Smooth muscle cell (in vitro differentiated cells): ENCODE results near the gene INHBA. TPM values are rescaled to one million over a fixed set of nuclear protein-coding genes. Genes with fewer than 3 reads are reported as not detected.

Experiments
- DNase-seq: peaks from one replicate; lab custom pipeline; 2025; ENCODE audit not compliant: unreplicated experiment; lab: John Stamatoyannopoulos, UW
- H2AFZ ChIP-seq: fragments of 200-600 bp; sonication (generic); 2 replicates; pipeline ENCODE4 v1.6.0; 2016; ENCODE audit warnings: antibody characterized with exemption, low read depth, mild to moderate bottlenecking
- H3F3A ChIP-seq: fragments of 200-600 bp; sonication (generic); 2 replicates; pipeline ENCODE4 v1.6.0; 2017; ENCODE audit warnings: antibody characterized with exemption, low read depth
- H3K27ac ChIP-seq: fragments of 200-600 bp; sonication (generic); 2 replicates; pipeline ENCODE4 v1.5.1; 2016; ENCODE audit warnings: low read depth, mild to moderate bottlenecking
- H3K27me3 ChIP-seq: fragments of 200-600 bp; sonication (generic); 2 replicates; pipeline ENCODE4 v1.6.1; 2016; ENCODE audit warnings: low read depth, mild to moderate bottlenecking
- H3K36me3 ChIP-seq: fragments of 200-600 bp; sonication (generic); 2 replicates; pipeline ENCODE4 v1.5.1; 2016; ENCODE audit warnings: low read depth
- H3K4me1 ChIP-seq: fragments of 200-600 bp; sonication (generic); 2 replicates; pipeline ENCODE4 v1.5.1; 2016; ENCODE audit warnings: low read depth
- H3K4me2 ChIP-seq: fragments of 200-600 bp; sonication (generic); 2 replicates; pipeline ENCODE4 v1.6.0; 2016; ENCODE audit warnings: mild to moderate bottlenecking
- H3K4me3 ChIP-seq: fragments of 200-600 bp; sonication (generic); 2 replicates; pipeline ENCODE4 v1.5.1; 2016; ENCODE audit warnings: mild to moderate bottlenecking
- H3K79me2 ChIP-seq: fragments of 200-600 bp; sonication (generic); 2 replicates; pipeline ENCODE4 v1.6.0; 2016; ENCODE audit warnings: low read depth, mild to moderate bottlenecking
- H3K9ac ChIP-seq: fragments of 200-600 bp; sonication (generic); 2 replicates; pipeline ENCODE4 v1.6.0; 2016; ENCODE audit warnings: low read depth
- H3K9me3 ChIP-seq: fragments of 200-600 bp; sonication (generic); replicated peaks from 2 replicates; pipeline ENCODE4 v1.5.1; 2016; ENCODE audit warnings: low read depth
- H4K20me1 ChIP-seq: fragments of 200-600 bp; sonication (generic); 2 replicates; pipeline ENCODE4 v1.6.0; 2016; ENCODE audit warnings: low read depth
- WGBS: methylation state at CpG from one replicate; pipeline ENCODE4 v1.1.7; 2016; ENCODE audit warnings: low lambda C conversion rate; 5-methylcytosine and 5-hydroxymethylcytosine counted together
- polyA plus RNA-seq: library from polyadenylated mRNA; unstranded; fragments of >200 nt; fragmentation: Nextera tagmentation; extraction: Ambion mirVana; gene quantifications from 2 replicates; pipeline ENCODE4 v1.2.1, GENCODE V29; 2016
- total RNA-seq: library from RNA; depleted of rRNA; stranded (reverse); fragments of >200 nt; gene quantifications from 2 replicates; pipeline ENCODE4 v1.2.3, GENCODE V29; 2014
- TF ChIP-seq, protein P1 (sequence below): fragments of 200-600 bp; sonication (generic); IDR thresholded peaks from 2 replicates; pipeline ENCODE4 v1.5.1; 2017; ENCODE audit warnings: borderline replicate concordance, mild to moderate bottlenecking, antibody characterized with exemption; ENCODE audit not compliant: insufficient read depth, poor library complexity, severe bottlenecking

The INHBA gene
- total and polyA plus RNA-seq, 2 experiments from 2014 or later = 257 to 326 TPM

- H3F3A ChIP-seq = no peaks in the 10 kb centered on the region
- no peak overlapping the region for H3K27ac ChIP-seq
- no peaks in the 10 kb centered on the region for H3K36me3 ChIP-seq
- H3K4me3 ChIP-seq = no peak overlapping the region
- H3K27me3 ChIP-seq = no peaks in the 10 kb centered on the region
- H3K9me3 ChIP-seq = no peaks in the 10 kb centered on the region
- H3K9ac ChIP-seq = no peak overlapping the region
- DNase-seq = no peak
- TF ChIP-seq, protein P1, sequence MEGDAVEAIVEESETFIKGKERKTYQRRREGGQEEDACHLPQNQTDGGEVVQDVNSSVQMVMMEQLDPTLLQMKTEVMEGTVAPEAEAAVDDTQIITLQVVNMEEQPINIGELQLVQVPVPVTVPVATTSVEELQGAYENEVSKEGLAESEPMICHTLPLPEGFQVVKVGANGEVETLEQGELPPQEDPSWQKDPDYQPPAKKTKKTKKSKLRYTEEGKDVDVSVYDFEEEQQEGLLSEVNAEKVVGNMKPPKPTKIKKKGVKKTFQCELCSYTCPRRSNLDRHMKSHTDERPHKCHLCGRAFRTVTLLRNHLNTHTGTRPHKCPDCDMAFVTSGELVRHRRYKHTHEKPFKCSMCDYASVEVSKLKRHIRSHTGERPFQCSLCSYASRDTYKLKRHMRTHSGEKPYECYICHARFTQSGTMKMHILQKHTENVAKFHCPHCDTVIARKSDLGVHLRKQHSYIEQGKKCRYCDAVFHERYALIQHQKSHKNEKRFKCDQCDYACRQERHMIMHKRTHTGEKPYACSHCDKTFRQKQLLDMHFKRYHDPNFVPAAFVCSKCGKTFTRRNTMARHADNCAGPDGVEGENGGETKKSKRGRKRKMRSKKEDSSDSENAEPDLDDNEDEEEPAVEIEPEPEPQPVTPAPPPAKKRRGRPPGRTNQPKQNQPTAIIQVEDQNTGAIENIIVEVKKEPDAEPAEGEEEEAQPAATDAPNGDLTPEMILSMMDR = no peak
- H3K79me2 ChIP-seq = no peaks in the 10 kb centered on the region
- H4K20me1 ChIP-seq = no peaks in the 10 kb centered on the region
- WGBS = 77% methylated on average over 2 of the region's 2 CpGs
- no peak overlapping the region for H3K4me2 ChIP-seq
- H2AFZ ChIP-seq = no peak overlapping the region
- H3K4me1 ChIP-seq = no peaks in the 10 kb centered on the region
Measured at GRCh38 chr7:41655426-41655825, 47.5 kb downstream of the INHBA start.

GRCh38 chr7:41652267-41652666 is 50.6 kb downstream of the INHBA start:
- TF ChIP-seq, protein P1 = no peak
- Histone ChIP-seq H3K9ac (no peak overlapping the region), H3K4me3 (no peak overlapping the region), H3K4me2 (no peak overlapping the region), H2AFZ (no peak overlapping the region), H3F3A (no peaks in the 10 kb centered on the region), H3K4me1 (no peaks in the 10 kb centered on the region), H3K9me3 (no peaks in the 10 kb centered on the region), H3K27me3 (no peaks in the 10 kb centered on the region), H3K27ac (no peak overlapping the region), H3K79me2 (no peaks in the 10 kb centered on the region), H3K36me3 (no peaks in the 10 kb centered on the region), H4K20me1 (no peaks in the 10 kb centered on the region)
- DNase-seq = no peak
- WGBS = 27% methylated on average over 1 of the region's 1 CpG

- Histone ChIP-seq H3F3A (no peaks in the 10 kb centered on the region), H4K20me1 (no peaks in the 10 kb centered on the region), H3K79me2 (no peaks in the 10 kb centered on the region), H3K4me2 (no peak overlapping the region), H3K4me1 (no peaks in the 10 kb centered on the region), H3K4me3 (no peak overlapping the region), H3K27ac (no peak overlapping the region), H3K36me3 (no peaks in the 10 kb centered on the region), H3K27me3 (no peaks in the 10 kb centered on the region), H3K9me3 (no peaks in the 10 kb centered on the region), H3K9ac (no peak overlapping the region), H2AFZ (no peak overlapping the region)
- TF ChIP-seq, protein P1 = no peak
- 70% methylated on average over 1 of the region's 1 CpG for WGBS
- no peak for DNase-seq
Measured at GRCh38 chr7:41648501-41648900, 54.4 kb downstream of the INHBA start.

GRCh38 chr7:41643616-41644015 is 59.3 kb downstream of the INHBA start:
- TF ChIP-seq, protein P1 = no peak
- Histone ChIP-seq H3K27ac (no peak overlapping the region), H3K27me3 (no peaks in the 10 kb centered on the region), H3K79me2 (no peaks in the 10 kb centered on the region), H3K4me2 (no peak overlapping the region), H3K36me3 (no peaks in the 10 kb centered on the region), H3K4me1 (no peaks in the 10 kb centered on the region), H3F3A (no peaks in the 10 kb centered on the region), H4K20me1 (no peaks in the 10 kb centered on the region), H3K9ac (no peak overlapping the region), H3K9me3 (no peaks in the 10 kb centered on the region), H2AFZ (no peak overlapping the region), H3K4me3 (no peak overlapping the region)
- DNase-seq = no peak
- WGBS = 78% methylated on average over 1 of the region's 1 CpG
